GM23338 (cell line): ENCODE data around the gene FGF4.

Source experiments
- EZH2 ChIP-seq: fragments of 200-600 bp; sonication (generic); IDR thresholded peaks from one replicate; pipeline ENCODE4 v1.8.0; 2017; ENCODE audit warnings: antibody characterized with exemption, mild to moderate bottlenecking, low read depth; ENCODE audit not compliant: unreplicated experiment
- EZH2phosphoT487 ChIP-seq: fragments of 200-600 bp; sonication (generic); IDR thresholded peaks from one replicate; pipeline ENCODE4 v1.8.1; 2018; ENCODE audit warnings: antibody characterized with exemption; ENCODE audit not compliant: unreplicated experiment
- TF ChIP-seq, protein P1 (sequence below): IDR thresholded peaks from one replicate; pipeline ENCODE4 v1.6.1; 2018; ENCODE audit warnings: antibody characterized with exemption; ENCODE audit not compliant: unreplicated experiment
- TF ChIP-seq, protein P2 (sequence below), 2 experiments: fragments of 200-600 bp in 1 of 2; sonication (generic) in 1 of 2; conservative IDR thresholded peaks; 2 replicates each; pipeline versions ENCODE4 v1.5.1 to v1.6.1; 2016 to 2017; ENCODE audit warnings: antibody characterized with exemption in 2 of 2, low read depth in 2 of 2, mild to moderate bottlenecking in 2 of 2, moderate library complexity in 1 of 2

- TF ChIP-seq, protein P1, sequence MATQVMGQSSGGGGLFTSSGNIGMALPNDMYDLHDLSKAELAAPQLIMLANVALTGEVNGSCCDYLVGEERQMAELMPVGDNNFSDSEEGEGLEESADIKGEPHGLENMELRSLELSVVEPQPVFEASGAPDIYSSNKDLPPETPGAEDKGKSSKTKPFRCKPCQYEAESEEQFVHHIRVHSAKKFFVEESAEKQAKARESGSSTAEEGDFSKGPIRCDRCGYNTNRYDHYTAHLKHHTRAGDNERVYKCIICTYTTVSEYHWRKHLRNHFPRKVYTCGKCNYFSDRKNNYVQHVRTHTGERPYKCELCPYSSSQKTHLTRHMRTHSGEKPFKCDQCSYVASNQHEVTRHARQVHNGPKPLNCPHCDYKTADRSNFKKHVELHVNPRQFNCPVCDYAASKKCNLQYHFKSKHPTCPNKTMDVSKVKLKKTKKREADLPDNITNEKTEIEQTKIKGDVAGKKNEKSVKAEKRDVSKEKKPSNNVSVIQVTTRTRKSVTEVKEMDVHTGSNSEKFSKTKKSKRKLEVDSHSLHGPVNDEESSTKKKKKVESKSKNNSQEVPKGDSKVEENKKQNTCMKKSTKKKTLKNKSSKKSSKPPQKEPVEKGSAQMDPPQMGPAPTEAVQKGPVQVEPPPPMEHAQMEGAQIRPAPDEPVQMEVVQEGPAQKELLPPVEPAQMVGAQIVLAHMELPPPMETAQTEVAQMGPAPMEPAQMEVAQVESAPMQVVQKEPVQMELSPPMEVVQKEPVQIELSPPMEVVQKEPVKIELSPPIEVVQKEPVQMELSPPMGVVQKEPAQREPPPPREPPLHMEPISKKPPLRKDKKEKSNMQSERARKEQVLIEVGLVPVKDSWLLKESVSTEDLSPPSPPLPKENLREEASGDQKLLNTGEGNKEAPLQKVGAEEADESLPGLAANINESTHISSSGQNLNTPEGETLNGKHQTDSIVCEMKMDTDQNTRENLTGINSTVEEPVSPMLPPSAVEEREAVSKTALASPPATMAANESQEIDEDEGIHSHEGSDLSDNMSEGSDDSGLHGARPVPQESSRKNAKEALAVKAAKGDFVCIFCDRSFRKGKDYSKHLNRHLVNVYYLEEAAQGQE, result no peak
- TF ChIP-seq EZH2 (no peak), EZH2phosphoT487 (no peak)
- TF ChIP-seq, protein P2, sequence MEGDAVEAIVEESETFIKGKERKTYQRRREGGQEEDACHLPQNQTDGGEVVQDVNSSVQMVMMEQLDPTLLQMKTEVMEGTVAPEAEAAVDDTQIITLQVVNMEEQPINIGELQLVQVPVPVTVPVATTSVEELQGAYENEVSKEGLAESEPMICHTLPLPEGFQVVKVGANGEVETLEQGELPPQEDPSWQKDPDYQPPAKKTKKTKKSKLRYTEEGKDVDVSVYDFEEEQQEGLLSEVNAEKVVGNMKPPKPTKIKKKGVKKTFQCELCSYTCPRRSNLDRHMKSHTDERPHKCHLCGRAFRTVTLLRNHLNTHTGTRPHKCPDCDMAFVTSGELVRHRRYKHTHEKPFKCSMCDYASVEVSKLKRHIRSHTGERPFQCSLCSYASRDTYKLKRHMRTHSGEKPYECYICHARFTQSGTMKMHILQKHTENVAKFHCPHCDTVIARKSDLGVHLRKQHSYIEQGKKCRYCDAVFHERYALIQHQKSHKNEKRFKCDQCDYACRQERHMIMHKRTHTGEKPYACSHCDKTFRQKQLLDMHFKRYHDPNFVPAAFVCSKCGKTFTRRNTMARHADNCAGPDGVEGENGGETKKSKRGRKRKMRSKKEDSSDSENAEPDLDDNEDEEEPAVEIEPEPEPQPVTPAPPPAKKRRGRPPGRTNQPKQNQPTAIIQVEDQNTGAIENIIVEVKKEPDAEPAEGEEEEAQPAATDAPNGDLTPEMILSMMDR (conservative IDR thresholded peaks at IDR 0.05; ENCODE audit: low read depth in 2 of 2), result no peak
Observed at GRCh38 chr11:69799582-69799981, 24.4 kb upstream of the FGF4 start.
